Pons (tissue), 1 donor: ENCODE measurements around the gene TGFB2.

ENCODE experiments used
- DNase-seq: peaks from one replicate; pipeline ENCODE4 v3.0.0-alpha.2; 2016; ENCODE audit warnings: low spot score

The TGFB2 gene

DNA sequence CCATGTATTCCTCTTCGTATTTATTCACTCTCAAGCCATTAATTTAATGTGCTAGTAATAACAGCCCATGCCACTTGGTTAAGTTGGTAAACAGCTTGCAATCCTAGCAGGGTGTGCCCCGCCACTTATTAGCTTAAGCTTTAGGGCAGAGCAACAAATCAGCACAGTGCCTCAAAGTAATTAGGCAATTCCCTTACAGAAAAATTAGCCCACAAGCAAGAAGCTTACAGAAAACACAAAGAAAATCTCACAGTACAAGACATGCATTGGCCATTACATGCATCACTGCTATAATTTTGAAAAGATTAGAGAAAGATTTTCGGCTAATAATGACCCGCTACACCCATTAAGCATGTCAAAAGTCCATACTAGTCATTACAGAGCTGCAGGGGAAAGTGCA is 47.6 kb downstream of the TGFB2 start:
- DNase-seq: no peak

DNA sequence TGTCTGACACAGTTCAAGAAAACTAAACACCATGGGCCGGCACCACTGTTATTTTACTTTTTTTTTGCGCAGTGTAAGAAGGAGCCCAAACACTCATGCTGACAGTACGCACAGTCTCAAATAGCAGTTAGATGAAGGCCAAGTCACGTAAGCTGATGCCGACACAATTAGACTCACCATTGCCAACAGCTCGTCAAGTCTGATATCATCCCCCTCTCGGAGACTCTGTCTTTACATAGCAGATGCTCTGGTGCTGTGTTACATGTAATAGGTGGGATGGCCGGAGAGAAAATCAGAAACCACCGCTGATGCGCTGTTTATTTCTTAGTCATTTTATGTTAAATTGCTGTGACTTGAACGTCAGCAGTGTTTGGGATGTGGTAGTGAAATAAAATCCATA is 49.3 kb downstream of the TGFB2 start:
- no peak for DNase-seq

DNA sequence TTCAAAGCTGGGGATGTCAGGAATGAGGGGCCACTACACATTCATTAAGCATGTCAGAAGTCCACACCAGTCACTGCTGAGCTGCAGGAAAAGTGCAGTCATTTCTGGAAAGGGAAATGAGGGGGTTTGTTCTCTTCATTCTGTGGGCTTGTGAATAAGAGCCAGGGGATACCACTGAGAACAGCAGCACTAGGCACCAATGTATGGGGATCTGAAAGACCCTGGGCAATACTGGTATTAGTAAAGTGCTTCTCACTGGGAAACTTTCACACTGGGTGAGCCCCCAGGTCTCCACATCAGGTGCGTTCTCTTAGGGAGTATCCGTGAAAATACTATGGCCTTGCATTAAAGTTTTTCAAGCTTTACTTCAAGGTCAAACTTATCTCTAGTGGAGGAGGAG is 49.9 kb downstream of the TGFB2 start:
- no peak for DNase-seq

DNA sequence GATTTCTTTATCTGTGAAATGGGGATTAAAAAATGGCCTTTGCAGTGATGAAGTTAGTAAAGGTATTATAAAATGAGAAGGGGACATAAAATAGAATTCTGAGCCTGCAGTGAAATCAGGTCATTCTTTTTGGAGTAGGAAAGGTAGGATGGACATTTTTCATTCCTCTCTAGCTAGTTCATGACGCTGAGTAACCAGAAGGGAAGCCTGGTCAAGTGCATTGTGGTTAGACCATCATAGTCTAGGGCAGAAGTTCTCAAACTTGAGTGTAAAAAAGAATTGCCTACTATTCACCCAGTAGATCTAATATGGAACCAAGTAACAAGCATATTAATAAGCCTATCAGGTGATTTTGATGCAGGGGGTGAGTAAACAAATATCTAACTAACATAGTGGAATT is 50.8 kb downstream of the TGFB2 start:
- no peak for DNase-seq

DNA sequence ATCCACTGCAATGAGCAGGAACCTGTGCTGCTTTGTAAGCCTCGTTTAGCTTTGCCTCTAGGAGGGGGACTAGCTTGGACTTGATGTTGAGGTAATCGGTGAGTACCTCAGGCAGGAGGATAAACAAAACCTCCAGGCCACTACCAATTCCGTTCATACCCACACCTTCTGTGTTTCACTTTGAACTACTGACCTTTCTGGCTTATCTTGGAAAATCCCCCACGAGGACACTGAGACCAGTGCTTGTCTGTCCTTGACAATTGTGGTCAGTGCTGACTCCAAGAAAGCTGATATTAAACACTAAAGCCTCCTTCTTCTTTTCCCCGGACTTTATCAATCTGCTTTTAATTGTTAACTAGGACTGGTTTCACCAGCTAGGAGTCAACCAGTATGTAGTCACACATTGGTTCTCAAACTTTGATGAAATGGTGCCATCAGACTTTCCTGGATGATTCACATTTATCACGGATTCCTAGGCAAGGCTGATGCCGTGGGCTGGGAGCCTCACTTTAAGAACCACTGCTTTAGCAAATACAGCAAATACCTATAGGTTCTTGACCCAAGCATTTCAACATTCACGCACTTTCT is 52.7 kb downstream of the TGFB2 start:
- DNase-seq: no peak

DNA sequence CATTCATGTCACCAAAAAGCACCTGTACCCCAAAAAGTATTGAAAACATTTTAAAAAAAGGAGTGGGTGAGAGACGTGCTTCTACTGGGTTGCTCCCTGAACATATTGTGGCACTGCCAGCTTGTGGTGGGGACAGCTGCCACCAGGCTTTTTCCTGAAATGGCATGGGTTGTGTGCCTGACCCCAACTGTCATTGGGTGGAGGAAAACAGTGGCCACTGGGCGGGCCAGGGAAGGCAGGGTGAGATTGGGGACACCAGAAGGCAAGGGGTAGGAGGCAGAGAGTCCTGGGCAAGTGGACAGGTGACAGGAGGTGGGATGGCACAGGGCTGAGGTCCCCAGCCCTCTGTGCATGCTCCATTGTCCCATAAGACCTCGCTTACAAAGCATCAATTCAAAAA is 55.5 kb downstream of the TGFB2 start:
- DNase-seq: no peak

DNA sequence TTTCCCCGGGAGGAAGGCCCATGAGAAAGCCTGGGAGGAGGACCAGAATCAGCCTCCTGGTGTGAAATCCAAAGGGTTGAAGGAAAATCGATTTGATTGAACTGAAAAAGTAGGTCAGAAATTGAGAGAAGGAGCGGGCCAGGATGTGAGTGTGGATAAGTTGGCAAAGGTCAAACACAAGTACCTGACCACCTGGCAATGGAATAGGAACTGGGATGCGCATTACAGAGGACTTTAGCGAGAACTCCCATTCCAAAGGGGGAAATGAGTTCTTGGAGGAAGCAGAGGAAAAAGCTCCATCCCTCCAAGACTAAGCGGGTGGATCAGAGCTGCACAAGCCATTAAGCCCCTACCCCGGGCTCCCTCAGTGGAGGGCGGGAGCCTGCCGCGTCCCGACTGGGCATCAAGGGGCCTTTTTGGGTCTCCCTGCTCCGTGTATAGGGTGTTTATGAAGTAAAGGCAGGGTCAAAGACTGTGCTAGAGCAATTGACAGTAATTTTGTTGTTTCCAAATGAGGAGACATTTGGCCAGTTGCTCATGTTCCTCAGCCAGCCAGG is 56.4 kb downstream of the TGFB2 start:
- DNase-seq: no peak

DNA sequence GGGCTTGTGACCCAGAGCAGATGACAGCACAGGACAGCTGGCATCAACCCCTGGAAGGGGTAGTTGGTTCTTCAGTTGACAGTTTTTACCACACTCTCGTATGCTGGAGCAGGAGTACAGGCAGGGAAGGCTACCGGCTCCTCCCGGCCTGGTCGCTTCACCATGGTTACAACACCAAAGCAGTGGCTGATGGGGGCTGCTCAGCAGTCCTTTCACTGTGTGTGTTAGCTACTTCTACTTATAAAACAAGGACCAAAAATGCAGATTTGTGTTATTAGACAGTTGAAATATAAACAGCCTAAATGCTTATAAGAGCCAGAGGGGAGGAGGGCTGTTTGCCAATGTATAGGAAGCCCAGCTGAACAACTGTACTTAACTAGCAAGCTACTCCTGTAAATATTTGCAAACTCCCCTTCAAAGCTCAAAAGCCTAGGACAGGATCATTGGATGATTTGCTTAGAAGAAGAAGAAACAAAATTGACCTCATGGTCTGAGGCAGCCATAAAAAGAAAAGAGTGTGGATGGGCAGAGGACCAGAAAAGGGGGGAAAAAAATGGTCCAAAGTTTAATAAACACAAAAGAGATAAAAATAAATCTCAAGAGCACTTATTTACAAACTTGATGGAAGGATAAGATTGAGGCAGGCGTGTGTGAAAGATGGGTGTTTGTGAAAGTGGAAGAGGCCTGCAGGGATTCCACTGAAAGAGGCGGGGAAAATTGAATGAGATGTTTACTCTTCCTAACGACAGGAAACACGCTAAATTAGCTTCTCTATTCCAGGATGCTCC is 57.1 kb downstream of the TGFB2 start:
- DNase-seq: no peak

DNA sequence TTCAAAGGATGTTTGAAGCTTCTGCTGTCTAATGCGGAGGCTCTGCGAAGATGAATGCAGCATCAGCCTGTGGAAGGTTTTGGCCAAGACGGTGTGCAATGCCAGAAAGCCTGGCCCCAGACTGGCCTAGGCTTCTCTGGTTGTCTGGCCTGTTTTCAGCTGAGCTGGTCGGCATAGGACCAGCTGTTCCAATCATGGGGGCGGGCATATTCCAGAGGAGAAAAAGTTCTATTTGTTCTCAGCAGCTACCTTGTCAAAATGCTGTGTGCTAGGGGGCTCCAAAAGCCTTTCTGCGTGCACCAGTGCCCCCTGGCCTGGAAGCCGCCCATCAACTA is 57.6 kb downstream of the TGFB2 start:
- no peak for DNase-seq

DNA sequence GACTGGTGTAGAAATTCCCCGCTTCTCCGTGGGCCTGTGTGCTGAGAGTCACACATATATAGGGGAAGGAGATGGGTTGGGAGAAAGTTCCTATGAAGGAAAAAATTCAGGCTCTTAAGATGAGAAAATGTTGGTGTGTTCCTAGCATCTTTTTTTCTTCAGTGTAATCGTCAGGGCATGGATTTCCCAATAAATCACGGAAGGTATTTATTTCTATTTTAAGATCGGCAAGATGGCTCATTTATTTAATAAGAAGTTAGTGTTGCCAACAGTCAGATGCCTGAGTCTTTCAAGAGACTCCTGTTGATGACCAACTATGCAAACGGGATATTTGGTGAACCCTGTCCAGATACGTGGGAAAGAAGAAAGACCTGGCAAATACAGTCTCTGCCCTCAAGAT is 58.2 kb downstream of the TGFB2 start:
- no peak for DNase-seq

DNA sequence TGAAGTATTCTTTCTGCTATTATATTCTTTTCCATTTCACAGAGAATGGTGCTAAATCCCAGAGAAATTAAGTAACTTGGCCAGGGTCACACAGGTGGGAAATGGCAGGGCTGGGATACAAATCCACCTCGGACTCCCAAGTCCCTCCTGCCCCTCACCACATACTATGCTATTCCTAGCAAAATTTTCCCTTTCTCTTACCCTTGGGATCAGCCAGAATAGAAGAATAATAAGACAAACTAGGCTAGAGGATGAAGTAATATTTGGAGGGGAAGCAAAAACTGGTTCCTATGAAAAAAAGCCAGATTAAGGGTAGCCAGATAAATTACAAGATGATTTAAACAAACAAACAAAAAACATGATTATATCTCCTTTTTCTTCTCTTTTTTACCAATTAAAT is 62.5 kb downstream of the TGFB2 start:
- DNase-seq: no peak

DNA sequence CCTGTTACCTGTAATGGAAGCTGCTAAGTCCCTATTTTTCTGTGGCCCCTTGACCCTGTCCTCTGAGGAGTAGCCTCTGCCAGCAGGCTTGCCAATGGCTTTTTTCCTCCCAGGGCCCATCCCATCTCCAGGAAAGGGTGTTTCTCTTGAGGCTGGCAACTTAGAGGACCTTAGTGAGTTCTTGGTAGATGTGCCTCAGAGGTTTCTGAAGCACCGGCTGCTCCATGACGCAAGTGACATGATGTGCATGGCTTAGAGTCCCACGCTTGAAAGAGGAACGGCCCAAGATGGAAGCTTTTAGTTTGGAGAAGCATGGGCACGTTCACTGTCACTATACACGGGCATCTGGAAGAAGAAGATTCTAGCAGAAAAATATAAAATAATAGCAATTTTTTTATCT is 63.0 kb downstream of the TGFB2 start:
- no peak for DNase-seq

DNA sequence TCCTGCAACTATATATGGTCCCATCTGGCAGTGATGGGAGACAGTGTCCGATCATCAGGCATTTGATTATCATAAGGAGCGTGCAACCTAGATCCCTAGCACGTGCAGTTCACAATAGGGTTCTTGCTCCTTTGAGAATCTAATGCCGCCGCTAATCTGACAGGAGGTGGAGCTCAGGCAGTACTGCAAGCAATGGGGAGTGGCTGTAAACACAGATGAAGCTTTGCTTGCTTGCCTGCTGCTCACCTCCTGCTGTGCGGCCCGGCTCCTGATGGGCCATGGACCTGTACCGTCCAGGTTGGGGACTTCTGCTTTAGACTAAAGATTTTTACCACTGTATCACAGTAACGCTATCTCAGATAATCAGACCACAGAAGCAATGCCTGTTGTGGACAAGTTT is 63.8 kb downstream of the TGFB2 start:
- no peak for DNase-seq

DNA sequence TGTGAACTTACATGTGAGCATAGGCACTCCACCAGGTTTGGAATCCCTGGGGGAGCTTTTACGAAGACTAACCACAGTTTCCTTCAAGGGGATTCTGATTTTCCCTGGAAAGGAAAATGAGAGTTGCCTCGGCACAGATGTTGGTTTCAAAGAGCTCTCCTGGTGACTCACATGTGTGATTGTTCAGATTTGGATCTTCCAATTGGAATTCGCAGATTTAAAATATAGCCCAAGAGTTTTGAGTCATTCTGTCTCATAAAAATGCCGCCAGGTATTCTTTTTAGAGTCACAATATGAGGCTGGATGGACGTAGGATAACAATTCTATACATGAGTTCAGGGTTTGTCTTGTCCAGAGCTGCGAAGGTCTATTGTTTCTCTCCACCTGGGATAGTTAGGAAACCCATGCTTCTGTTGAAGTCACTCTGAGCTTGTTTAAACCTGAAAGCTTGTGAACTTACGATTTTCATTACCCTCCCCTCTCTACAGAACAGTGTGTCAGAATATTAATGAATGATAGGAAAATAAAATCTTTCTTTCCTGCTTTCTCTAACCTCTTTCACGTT is 64.9 kb downstream of the TGFB2 start:
- no peak for DNase-seq

DNA sequence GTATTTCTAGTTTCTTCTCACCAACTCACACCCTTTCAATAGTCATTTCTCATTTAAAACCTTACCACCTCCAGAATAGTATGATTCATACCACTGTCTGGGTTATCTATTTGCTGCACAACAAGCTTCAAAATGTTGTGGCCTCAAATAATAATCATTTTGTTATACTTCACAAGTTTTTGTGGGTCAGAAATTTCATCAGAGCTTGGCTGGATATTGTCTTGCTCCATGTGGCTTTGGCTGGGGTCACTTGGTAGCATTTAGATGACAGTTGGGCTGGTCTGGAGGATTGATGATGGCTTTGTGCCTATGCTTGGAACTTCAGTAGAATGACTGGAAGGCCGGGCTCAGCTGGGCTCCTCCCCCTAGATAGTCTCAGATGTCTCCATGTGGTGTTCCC is 66.0 kb downstream of the TGFB2 start:
- no peak for DNase-seq

DNA sequence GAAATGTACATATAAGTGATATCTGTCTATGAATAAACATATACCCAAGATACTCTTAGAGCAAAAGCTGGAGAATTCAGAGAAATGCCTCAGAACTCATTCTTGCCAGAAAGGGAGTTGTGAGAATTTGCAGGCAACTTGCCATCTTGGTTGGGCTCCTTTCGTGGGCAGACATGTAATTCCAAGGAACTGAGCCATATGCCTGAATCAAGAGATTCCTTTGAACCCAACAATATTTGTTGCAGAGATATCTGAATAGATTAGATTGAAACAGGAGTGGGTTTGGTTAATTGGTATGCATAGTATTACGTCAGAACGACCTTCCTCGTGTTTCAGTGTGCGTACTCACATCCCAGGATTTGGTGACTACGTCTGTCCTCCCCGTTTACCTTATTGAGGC is 67.0 kb downstream of the TGFB2 start:
- DNase-seq: no peak

DNA sequence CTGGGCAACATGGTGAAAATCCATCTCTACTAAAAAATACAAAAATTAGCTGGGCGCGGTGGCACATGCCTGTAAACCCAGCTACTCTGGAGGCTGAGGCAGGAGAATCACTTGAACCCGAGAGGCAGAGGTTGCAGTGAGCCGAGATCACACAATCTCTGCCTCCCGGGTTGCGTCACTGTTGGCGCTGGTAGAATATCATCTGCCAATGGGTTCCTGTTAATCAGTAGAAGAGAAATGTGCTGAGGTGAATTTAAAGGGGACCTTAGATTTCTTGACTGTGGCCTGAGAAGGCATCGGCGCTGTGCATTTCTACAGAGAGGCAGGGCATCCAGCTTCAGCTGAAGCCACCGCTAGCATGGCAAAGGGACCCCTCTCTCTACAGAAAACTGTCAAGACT is 68.0 kb downstream of the TGFB2 start:
- no peak for DNase-seq

DNA sequence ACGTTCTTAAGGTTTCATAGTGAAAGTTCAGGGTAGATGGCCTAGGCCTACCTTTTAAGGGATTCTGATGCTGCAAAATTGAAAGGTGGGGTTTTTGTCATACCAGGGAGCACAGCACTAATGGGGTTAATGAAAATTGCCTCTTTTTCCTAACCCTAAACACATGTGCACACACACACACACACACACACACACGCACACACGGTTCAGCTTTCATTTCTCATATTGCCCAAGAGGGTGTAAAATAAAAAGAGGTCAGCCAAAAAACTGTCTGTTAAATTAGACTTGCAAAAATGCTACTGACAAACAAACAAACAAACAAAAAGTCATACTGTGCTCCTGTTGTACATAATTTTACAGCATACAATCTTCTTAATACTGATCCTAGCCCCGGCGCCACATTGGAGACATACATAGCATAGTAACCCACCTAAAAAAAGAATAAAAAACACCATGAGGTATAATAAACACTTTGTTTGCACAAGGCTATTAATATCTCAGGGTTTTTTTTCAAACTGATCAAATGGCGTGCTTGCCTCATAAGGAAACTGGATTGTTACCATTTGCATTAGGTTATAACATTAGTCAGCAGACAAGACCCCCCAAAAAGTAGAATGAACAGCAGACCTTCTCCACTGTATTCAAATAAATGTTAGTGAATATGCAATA is 69.1 kb downstream of the TGFB2 start:
- no peak for DNase-seq

DNA sequence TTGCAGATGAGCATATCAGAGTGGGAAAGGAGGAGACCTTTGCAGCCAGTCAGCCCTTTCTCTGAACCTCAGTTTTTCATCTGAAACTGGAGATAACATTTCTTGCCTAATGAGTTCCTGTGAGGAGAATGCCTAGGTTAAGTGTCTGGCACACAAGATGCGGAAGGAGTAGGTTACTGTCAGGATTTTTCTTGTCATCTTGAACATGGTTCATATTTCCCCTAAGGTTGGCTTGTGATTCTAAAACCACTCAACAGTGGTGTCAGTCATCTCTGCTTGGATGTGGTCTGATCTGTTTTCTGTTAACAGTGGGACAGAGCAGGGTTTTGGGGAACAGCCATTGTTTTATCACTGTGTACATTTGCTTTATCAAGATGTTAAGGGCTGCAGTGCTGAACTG is 70.6 kb downstream of the TGFB2 start:
- DNase-seq: no peak

DNA sequence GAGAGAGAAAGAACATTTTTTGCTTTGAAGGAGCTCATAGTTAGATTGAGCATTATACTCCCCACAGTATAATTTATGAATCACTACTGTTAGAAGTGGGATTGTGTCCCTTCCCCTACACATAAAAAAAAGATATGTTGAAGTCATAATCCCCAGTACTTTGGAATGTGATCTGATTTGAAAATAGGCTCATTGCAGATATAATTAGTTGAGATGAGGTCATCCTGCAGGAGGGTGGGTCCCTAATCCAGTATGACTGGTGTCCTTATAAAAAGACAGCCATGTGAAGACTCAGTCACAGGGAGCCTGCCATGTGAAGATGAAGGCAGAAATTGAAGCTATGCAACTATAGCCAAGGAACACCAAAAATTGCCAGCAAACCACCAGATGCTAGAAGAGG is 76.4 kb downstream of the TGFB2 start:
- no peak for DNase-seq

DNA sequence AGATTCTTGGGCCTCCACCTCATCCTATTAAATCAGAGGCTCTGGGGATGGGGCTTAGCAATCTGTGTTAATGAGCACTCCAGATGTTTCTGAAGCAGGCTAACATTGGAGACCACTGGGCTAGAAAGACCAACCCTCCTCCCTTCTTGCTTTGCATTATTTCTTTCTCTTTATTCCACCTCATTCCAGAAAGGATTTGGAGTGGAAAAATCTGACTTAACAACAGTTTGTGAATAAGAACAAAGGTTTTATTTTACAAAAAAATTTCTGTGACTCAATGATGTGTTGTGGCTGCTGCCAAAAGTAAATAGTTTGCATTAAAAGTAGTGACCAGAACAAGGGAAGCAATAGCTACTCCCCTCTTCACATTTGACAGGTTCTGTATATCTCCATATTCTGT is 79.4 kb downstream of the TGFB2 start:
- DNase-seq: no peak

DNA sequence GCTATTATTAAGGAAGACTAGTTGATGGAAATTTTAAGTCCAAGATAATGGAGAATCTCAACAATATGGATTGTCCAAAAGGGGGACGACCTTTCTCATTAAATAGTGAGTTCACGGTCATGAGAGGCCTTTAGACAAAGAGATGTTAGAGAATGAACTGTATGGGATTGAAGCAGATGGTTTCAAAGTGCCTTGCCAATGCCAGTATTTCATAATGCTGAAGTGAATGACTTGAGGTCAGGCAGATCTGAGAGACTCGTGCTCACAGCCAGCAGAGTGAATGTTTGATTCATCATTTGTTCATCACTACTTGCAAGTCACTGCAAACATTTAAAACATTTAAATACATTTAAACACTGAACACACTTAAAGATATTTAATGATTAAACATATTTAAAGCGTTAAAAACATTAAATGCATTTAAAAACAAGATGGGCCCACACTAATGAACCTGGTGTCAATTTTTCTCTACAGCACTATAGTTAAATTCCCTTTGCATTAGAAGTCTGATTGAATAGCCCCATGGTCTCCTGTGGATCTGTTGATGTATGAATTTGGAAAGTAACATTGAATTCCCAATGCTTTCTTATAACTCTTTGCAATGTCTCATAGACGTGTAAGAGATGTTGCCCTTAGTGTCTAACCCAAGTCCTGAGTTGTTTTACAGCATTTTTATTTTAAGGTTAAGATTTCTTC is 80.7 kb downstream of the TGFB2 start:
- no peak for DNase-seq

DNA sequence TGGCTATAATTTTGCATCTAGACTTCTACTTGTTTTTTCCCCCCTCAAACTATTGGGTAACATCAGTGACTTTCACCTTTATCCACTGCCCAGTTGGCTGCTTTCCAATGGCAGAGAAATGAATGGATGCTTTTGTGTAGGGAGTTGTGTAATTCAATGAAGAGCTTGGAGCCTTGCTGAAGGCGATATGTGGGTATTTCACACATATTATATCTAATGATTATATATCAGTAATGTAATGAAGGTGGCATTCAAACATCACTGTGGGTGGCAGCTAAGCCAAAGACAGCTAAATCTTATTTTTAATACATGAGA is 81.2 kb downstream of the TGFB2 start:
- peak; percentile 75 for DNase-seq
